ENCODE data around the gene HDDC2. TPM values are rescaled to one million over a fixed set of nuclear protein-coding genes. Genes with fewer than 3 reads are reported as not detected.

The HDDC2 gene
- total and polyA plus RNA-seq, 9 of the 15 experiments (the other 6 are each of a cell fraction or from before 2014, with no cell fraction given) = 194 to 632 (median 294) TPM

DNA sequence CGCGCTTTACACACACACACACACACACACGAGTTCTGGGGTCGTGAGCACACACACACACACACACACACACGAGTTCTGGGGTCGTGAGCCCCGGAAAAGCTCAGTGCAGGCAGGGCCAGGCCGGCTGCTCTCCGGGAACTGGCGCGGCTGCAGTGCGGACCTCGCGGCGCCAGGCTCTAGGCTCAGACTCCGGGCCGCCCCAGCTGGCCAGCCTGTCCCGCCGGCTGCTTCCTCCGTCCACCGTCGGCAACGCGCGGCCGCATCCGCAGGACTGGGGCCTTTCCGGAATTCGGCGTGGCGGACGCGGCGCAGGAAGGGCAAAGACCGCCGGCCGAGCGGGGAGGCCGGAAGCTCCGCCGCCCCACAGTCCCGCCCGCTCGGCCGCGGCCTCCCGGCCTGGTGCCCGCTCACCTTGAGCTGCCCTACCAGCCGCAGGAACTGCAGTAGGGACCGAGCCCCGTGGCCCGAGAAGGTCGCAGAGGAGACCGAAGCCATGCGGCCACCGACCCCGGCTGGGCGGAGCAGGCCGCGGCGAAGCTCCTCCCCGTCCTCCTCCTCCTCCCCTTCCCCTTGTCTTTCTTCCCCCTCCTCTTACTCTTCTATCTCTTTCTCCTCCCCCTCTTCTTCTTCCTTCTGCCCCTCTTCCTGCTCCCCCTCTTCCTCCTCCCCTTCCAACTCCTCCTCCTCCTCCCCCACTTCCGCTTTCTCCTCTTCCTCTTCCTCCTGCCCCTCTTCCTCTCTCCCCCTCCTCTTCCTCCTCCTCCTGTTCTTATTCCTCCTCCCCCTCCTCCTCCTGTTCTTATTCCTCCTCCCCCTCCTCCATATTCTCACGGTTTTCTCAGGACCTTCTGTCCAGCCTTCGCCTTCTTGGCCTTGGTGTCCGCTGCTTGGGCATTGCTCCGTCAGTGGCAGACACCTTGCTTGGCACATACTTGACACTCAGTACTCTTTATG, at the start of gene HDDC2 (continued):
- TF ChIP-seq, protein P1, sequence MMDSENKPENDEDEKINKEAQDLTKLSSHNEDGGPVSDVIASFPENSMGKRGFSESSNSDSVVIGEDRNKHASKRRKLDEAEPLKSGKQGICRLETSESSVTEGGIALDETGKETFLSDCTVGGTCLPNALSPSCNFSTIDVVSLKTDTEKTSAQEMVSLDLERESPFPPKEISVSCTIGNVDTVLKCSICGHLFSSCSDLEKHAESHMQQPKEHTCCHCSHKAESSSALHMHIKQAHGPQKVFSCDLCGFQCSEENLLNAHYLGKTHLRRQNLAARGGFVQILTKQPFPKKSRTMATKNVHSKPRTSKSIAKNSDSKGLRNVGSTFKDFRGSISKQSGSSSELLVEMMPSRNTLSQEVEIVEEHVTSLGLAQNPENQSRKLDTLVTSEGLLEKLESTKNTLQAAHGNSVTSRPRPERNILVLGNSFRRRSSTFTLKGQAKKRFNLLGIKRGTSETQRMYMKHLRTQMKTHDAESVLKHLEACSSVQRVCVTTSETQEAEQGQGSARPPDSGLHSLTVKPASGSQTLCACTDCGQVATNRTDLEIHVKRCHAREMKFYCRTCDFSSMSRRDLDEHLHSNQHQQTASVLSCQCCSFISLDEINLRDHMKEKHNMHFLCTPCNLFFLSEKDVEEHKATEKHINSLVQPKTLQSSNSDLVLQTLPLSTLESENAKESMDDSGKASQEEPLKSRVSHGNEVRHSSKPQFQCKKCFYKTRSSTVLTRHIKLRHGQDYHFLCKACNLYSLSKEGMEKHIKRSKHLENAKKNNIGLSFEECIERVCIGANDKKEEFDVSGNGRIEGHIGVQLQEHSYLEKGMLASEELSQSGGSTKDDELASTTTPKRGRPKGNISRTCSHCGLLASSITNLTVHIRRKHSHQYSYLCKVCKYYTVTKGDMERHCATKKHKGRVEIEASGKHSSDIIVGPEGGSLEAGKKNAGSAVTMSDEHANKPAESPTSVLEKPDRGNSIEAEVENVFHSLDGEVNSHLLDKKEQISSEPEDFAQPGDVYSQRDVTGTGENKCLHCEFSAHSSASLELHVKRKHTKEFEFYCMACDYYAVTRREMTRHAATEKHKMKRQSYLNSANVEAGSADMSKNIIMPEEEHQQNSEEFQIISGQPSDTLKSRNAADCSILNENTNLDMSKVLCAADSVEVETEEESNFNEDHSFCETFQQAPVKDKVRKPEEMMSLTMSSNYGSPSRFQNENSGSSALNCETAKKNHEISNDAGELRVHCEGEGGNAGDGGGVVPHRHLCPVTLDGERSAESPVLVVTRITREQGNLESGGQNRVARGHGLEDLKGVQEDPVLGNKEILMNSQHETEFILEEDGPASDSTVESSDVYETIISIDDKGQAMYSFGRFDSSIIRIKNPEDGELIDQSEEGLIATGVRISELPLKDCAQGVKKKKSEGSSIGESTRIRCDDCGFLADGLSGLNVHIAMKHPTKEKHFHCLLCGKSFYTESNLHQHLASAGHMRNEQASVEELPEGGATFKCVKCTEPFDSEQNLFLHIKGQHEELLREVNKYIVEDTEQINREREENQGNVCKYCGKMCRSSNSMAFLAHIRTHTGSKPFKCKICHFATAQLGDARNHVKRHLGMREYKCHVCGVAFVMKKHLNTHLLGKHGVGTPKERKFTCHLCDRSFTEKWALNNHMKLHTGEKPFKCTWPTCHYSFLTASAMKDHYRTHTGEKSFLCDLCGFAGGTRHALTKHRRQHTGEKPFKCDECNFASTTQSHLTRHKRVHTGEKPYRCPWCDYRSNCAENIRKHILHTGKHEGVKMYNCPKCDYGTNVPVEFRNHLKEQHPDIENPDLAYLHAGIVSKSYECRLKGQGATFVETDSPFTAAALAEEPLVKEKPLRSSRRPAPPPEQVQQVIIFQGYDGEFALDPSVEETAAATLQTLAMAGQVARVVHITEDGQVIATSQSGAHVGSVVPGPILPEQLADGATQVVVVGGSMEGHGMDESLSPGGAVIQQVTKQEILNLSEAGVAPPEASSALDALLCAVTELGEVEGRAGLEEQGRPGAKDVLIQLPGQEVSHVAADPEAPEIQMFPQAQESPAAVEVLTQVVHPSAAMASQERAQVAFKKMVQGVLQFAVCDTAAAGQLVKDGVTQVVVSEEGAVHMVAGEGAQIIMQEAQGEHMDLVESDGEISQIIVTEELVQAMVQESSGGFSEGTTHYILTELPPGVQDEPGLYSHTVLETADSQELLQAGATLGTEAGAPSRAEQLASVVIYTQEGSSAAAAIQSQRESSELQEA (IDR thresholded peaks at IDR 0.05; ENCODE audit: low read depth) = peak; percentile 58; the same call in 1 of the 2 replicates
- TF ChIP-seq ZNF561 (CRISPR knock-in tag; conservative IDR thresholded peaks at IDR 0.05) (no peak), MTA1 (IDR thresholded peaks at IDR 0.05; ENCODE audit: borderline replicate concordance) (peak; percentile 97), SAFB (IDR thresholded peaks at IDR 0.05; ENCODE audit: borderline replicate concordance, low read depth, low read length) (no peak), EHMT2 (IDR thresholded peaks at IDR 0.05) (peak; percentile 93), SMAD4 (CRISPR knock-in tag; conservative IDR thresholded peaks at IDR 0.05) (peak; percentile 83), RBFOX2 (IDR thresholded peaks at IDR 0.05; ENCODE audit: low read depth, low read length) (peak; percentile 97), POLR2AphosphoS2 (IDR thresholded peaks at IDR 0.05; ENCODE audit: low read length) (0 out of 2 replicates have a peak, but pooled peaks have one; percentile 38), BHLHE40 (IDR thresholded peaks at IDR 0.05; ENCODE audit: low read length) (no peak), RCOR1 (IDR thresholded peaks at IDR 0.05; ENCODE audit: borderline replicate concordance in 1 of 2, low read depth in 2 of 2, low read length in 2 of 2) (peak in 1 of 2 experiments; percentile 18; a peak in 1 of 4 replicates)
- TF ChIP-seq, protein P2, sequence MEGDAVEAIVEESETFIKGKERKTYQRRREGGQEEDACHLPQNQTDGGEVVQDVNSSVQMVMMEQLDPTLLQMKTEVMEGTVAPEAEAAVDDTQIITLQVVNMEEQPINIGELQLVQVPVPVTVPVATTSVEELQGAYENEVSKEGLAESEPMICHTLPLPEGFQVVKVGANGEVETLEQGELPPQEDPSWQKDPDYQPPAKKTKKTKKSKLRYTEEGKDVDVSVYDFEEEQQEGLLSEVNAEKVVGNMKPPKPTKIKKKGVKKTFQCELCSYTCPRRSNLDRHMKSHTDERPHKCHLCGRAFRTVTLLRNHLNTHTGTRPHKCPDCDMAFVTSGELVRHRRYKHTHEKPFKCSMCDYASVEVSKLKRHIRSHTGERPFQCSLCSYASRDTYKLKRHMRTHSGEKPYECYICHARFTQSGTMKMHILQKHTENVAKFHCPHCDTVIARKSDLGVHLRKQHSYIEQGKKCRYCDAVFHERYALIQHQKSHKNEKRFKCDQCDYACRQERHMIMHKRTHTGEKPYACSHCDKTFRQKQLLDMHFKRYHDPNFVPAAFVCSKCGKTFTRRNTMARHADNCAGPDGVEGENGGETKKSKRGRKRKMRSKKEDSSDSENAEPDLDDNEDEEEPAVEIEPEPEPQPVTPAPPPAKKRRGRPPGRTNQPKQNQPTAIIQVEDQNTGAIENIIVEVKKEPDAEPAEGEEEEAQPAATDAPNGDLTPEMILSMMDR (IDR thresholded peaks at IDR 0.05 in 2 of 3, conservative IDR thresholded peaks at IDR 0.05 in 1 of 3; ENCODE audit: insufficient read depth in 2 of 3, low read depth in 1 of 3, low read length in 3 of 3) = no peak
- TF ChIP-seq, protein P3, sequence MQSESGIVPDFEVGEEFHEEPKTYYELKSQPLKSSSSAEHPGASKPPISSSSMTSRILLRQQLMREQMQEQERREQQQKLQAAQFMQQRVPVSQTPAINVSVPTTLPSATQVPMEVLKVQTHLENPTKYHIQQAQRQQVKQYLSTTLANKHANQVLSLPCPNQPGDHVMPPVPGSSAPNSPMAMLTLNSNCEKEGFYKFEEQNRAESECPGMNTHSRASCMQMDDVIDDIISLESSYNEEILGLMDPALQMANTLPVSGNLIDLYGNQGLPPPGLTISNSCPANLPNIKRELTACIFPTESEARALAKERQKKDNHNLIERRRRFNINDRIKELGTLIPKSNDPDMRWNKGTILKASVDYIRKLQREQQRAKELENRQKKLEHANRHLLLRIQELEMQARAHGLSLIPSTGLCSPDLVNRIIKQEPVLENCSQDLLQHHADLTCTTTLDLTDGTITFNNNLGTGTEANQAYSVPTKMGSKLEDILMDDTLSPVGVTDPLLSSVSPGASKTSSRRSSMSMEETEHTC (IDR thresholded peaks at IDR 0.05) = no peak
- TF ChIP-seq, protein P4, sequence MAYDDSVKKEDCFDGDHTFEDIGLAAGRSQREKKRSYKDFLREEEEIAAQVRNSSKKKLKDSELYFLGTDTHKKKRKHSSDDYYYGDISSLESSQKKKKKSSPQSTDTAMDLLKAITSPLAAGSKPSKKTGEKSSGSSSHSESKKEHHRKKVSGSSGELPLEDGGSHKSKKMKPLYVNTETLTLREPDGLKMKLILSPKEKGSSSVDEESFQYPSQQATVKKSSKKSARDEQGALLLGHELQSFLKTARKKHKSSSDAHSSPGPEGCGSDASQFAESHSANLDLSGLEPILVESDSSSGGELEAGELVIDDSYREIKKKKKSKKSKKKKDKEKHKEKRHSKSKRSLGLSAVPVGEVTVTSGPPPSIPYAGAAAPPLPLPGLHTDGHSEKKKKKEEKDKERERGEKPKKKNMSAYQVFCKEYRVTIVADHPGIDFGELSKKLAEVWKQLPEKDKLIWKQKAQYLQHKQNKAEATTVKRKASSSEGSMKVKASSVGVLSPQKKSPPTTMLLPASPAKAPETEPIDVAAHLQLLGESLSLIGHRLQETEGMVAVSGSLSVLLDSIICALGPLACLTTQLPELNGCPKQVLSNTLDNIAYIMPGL (CRISPR knock-in tag; IDR thresholded peaks at IDR 0.05) = peak; percentile 67; the same call in 1 of the 2 replicates
